ENCODE results near the gene PRH1. TPM values are rescaled to one million over a fixed set of nuclear protein-coding genes. Genes with fewer than 3 reads are reported as not detected.

PRH1 gene
- total and polyA plus RNA-seq, 2 of the 8 experiments (the other 6 are each of a cell fraction or from before 2014, with no cell fraction given): 4.5 to 6.5 TPM

- TF ChIP-seq HDAC2 (IDR thresholded peaks at IDR 0.05; ENCODE audit: borderline replicate concordance in 1 of 2, low read depth in 2 of 2, low read length in 2 of 2) (no peak), ASH2L (IDR thresholded peaks at IDR 0.05; ENCODE audit: low read length) (no peak), ATF2 (IDR thresholded peaks at IDR 0.05; ENCODE audit: low read length) (no peak), POU5F1 (IDR thresholded peaks at IDR 0.05; ENCODE audit: low read depth, low read length) (no peak), RXRA (IDR thresholded peaks at IDR 0.05; ENCODE audit: insufficient read depth, low read depth, low read length) (no peak)
Measured at GRCh38 chr12:10873378-10873777, 10.7 kb downstream of the PRH1 start (continued).

All from H1 (cell line).